ENCODE data around the gene HOXB13.

The HOXB13 gene

DNA sequence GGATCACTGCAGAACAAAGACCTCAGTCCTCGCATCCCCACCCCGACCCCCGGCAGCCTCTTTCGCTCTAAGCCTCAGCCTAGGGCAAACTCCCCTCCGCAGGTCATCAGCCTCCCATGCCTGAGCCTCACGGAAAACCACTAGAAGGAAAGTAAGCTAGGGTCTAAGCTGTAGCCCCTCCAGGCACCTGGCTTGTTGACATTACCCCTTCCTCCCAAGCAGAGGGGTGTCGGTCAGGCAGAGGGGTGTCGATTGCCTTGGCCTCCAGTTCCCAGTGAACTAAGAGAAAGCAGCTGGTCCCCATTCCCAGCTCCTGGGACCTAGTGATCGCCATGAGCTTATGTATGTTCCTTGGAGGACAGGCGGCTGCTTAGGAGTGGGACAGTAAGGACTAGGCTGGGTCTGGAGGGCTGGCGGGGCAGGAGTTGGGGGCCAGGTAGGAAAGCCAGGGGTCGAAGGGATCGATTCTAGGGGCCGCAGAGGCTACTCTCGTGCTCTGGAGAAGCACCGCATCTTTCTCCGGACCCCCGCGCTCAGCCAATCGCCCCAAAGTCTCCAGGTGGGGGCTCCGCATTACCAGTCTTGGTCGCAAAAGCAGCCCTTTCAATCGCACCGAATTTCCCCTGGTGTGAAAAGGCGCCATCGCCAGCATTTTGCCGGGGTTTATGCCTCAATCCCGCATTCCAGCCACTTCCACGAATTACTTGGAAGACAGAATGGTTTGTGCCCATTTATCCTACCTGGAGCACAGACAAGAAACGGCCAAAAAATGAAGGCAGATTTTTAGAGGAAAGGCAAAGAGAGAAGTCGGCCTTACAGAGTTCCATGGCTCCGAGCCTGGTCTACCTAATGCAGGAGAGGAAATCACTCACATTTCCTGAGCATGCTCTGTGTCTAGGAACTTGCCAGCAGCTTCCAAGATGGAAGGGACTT is 21.3 kb upstream of the HOXB13 start:
- no peak overlapping the region for H3K9ac ChIP-seq (ENCODE audit: low read length in 5 of 5)
- H3K36me3 ChIP-seq (ENCODE audit: control insufficient read depth in 5 of 5, insufficient read depth in 5 of 5, low read length in 5 of 5): no peaks in the 10 kb centered on the region
- H3K9me3 ChIP-seq (ENCODE audit: control insufficient read depth in 5 of 5, low read length in 5 of 5): no peaks in the 10 kb centered on the region
- H3K27me3 ChIP-seq (ENCODE audit: control insufficient read depth in 5 of 5, insufficient read depth in 4 of 5, low read length in 5 of 5): peaks cover 60 to 100% (median 90%) of the 10 kb centered on the region in 5 donors
- peaks cover 1 to 24% (median 15%) of the 10 kb centered on the region in 5 donors for H3K4me1 ChIP-seq (ENCODE audit: control insufficient read depth in 5 of 5, insufficient read depth in 5 of 5, low read length in 5 of 5)
- H3K4me3 ChIP-seq (ENCODE audit: low read depth in 1 of 5, low read length in 5 of 5): no peak overlapping the region
- H3K27ac ChIP-seq (ENCODE audit: low read depth, low read length): no peak overlapping the region

DNA sequence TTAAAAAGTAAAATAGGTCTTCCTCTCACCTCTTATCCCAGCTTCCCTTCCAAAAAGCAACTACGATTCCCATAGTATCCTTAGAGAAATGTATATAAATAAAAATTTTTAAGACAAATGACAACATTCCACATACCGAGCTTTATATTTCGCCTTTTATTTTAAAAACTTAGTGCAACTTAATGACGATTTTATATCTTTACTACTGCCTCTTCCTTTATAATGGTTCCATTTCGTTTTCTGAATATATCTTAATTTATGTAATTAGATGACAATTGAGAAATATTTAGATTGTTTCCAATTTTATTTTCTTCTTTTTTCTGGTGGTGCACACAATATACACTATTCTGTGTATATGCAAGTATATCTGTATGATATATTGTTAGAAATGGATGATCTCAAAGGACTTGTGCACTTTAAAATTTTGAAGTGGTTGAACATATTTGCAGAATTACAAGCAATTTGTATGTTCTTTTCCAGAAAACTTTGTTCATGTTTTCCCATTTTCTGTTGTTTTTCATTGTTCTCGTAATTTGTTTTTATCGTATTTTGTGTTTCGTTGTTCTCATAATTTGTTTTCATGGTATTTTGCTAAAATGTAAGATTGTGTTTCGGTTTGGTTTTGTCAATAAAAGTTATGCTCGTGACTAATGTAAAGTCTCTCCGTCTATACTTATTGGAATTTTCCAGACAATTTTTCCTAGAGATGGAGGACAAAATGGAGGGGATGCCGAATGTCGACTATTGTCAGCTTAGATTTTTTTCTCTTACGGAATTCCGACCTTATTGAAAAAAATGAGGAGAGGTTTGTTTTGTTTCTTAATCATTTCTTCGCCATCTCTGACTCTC is 20.4 kb upstream of the HOXB13 start:
- Histone ChIP-seq H3K4me1 (ENCODE audit: control insufficient read depth in 5 of 5, insufficient read depth in 5 of 5, low read length in 5 of 5) (peaks cover 0 to 15% (median 8%) of the 10 kb centered on the region in 5 donors), H3K4me3 (ENCODE audit: low read depth in 1 of 5, low read length in 5 of 5) (no peak overlapping the region), H3K9me3 (ENCODE audit: control insufficient read depth in 5 of 5, low read length in 5 of 5) (no peaks in the 10 kb centered on the region), H3K27ac (ENCODE audit: low read depth, low read length) (no peak overlapping the region), H3K9ac (ENCODE audit: low read length in 5 of 5) (no peak overlapping the region), H3K27me3 (ENCODE audit: control insufficient read depth in 5 of 5, insufficient read depth in 4 of 5, low read length in 5 of 5) (peaks cover 52 to 99% (median 86%) of the 10 kb centered on the region in 5 donors), H3K36me3 (ENCODE audit: control insufficient read depth in 5 of 5, insufficient read depth in 5 of 5, low read length in 5 of 5) (no peaks in the 10 kb centered on the region)

GRCh38 chr17:48747445-48748363 is 19.2 kb upstream of the HOXB13 start:
- H3K27me3 ChIP-seq (ENCODE audit: control insufficient read depth in 5 of 5, insufficient read depth in 4 of 5, low read length in 5 of 5): peaks cover 53 to 99% (median 84%) of the 10 kb centered on the region in 5 donors
- H3K4me1 ChIP-seq (ENCODE audit: control insufficient read depth in 5 of 5, insufficient read depth in 5 of 5, low read length in 5 of 5): peaks cover 0 to 7% (median 0%) of the 10 kb centered on the region in 5 donors
- H3K9me3 ChIP-seq (ENCODE audit: control insufficient read depth in 5 of 5, low read length in 5 of 5): no peaks in the 10 kb centered on the region
- no peak overlapping the region for H3K4me3 ChIP-seq (ENCODE audit: low read depth in 1 of 5, low read length in 5 of 5)
- H3K36me3 ChIP-seq (ENCODE audit: control insufficient read depth in 5 of 5, insufficient read depth in 5 of 5, low read length in 5 of 5): no peaks in the 10 kb centered on the region
- no peak overlapping the region for H3K9ac ChIP-seq (ENCODE audit: low read length in 5 of 5)
- no peak overlapping the region for H3K27ac ChIP-seq (ENCODE audit: low read depth, low read length)

DNA sequence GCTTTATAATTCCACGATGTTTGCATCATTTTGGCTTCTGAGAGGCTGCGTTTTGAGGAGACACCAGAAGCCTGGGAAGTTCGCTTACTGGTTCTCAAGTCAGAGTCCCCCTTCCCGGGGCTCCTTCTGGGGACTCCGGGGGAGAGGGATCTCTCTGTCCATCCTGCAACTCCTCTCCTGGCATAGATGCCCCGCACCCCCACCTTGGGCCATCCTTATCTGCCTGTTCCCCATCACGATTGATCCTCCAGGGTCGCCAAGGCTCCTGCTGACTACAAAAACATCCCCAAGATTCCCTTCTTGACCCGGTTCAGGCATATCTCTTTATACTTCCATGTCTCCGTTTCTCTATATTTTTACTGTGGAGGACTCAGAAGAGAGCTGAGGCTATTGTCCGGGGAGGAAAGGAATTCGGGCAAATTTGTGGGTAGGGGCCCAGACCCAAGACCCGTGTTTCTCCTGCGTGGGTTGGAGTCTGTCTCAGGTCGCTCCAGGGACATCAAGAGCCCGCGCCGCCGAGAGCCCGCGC is 18.4 kb upstream of the HOXB13 start:
- no peaks in the 10 kb centered on the region for H3K36me3 ChIP-seq (ENCODE audit: control insufficient read depth in 5 of 5, insufficient read depth in 5 of 5, low read length in 5 of 5)
- H3K4me1 ChIP-seq (ENCODE audit: control insufficient read depth in 5 of 5, insufficient read depth in 5 of 5, low read length in 5 of 5): peaks cover 0 to 7% (median 0%) of the 10 kb centered on the region in 5 donors
- H3K9ac ChIP-seq (ENCODE audit: low read length in 5 of 5): no peak overlapping the region
- no peaks in the 10 kb centered on the region for H3K9me3 ChIP-seq (ENCODE audit: control insufficient read depth in 5 of 5, low read length in 5 of 5)
- no peak overlapping the region for H3K27ac ChIP-seq (ENCODE audit: low read depth, low read length)
- no peak overlapping the region for H3K4me3 ChIP-seq (ENCODE audit: low read depth in 1 of 5, low read length in 5 of 5)
- H3K27me3 ChIP-seq (ENCODE audit: control insufficient read depth in 5 of 5, insufficient read depth in 4 of 5, low read length in 5 of 5): peaks cover 52 to 99% (median 83%) of the 10 kb centered on the region in 5 donors

DNA sequence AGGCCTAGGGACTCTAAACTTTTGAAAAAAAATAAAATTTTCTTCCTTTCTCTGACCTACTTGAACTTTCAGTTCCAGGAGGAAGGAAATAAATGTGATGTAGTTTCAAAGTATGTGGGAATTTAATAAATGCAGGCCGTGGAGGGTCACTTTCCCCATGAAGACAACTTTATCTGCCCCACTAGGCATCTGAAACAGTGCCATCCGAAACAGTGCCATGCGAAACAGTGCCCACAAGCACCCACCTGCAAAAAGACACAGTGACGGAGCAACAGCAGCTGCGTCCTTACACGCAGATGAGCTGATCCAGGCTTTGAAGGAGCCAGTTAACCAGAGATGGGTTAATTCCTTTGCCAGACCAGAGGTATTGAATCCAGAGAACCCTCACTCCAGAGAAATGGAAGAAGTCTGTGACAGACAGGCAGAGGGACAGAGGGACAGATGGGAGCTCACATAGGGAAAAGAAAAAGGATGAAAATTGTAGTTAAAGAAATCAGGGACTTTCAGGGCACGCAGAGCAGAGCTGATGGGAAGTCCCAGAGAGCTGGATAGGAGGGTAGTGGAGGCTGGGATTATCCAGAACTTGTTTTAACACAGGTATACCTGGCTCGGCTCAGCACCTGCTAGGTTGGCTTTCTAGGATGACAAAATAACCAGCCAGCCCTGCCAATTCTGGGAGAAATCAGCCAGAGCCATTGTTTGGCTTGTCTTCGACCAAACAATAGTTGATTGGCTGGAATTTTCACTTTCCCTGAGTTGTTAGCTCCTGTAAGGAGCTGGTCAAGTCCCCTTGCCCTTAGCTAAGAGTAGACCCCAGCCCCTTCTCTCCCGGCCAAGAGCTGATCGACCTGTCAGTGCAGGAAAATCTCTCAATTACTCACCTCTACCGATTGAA is 17.1 kb upstream of the HOXB13 start:
- Histone ChIP-seq H3K4me1 (ENCODE audit: control insufficient read depth in 5 of 5, insufficient read depth in 5 of 5, low read length in 5 of 5) (peaks cover 0 to 7% (median 0%) of the 10 kb centered on the region in 5 donors), H3K27me3 (ENCODE audit: control insufficient read depth in 5 of 5, insufficient read depth in 4 of 5, low read length in 5 of 5) (peaks cover 43 to 94% (median 73%) of the 10 kb centered on the region in 5 donors), H3K36me3 (ENCODE audit: control insufficient read depth in 5 of 5, insufficient read depth in 5 of 5, low read length in 5 of 5) (no peaks in the 10 kb centered on the region), H3K9me3 (ENCODE audit: control insufficient read depth in 5 of 5, low read length in 5 of 5) (peaks cover 0 to under 1% (median 0%) of the 10 kb centered on the region in 5 donors), H3K4me3 (ENCODE audit: low read depth in 1 of 5, low read length in 5 of 5) (no peak overlapping the region), H3K27ac (ENCODE audit: low read depth, low read length) (no peak overlapping the region), H3K9ac (ENCODE audit: low read length in 5 of 5) (no peak overlapping the region)

- Histone ChIP-seq H3K27me3 (ENCODE audit: control insufficient read depth in 5 of 5, insufficient read depth in 4 of 5, low read length in 5 of 5) (peaks cover 50 to 84% (median 67%) of the 10 kb centered on the region in 5 donors), H3K27ac (ENCODE audit: low read depth, low read length) (no peak overlapping the region), H3K36me3 (ENCODE audit: control insufficient read depth in 5 of 5, insufficient read depth in 5 of 5, low read length in 5 of 5) (no peaks in the 10 kb centered on the region), H3K9me3 (ENCODE audit: control insufficient read depth in 5 of 5, low read length in 5 of 5) (peaks cover 0 to 2% (median 0%) of the 10 kb centered on the region in 5 donors), H3K4me1 (ENCODE audit: control insufficient read depth in 5 of 5, insufficient read depth in 5 of 5, low read length in 5 of 5) (no peaks in the 10 kb centered on the region), H3K4me3 (ENCODE audit: low read depth in 1 of 5, low read length in 5 of 5) (no peak overlapping the region), H3K9ac (ENCODE audit: low read length in 5 of 5) (no peak overlapping the region)
These were observed 12.0 kb upstream of the HOXB13 start for GRCh38 chr17:48740537-48740936.

GRCh38 chr17:48738803-48739526 is 10.4 kb upstream of the HOXB13 start:
- peaks cover 59 to 84% (median 71%) of the 10 kb centered on the region in 5 donors for H3K27me3 ChIP-seq (ENCODE audit: control insufficient read depth in 5 of 5, insufficient read depth in 4 of 5, low read length in 5 of 5)
- H3K4me1 ChIP-seq (ENCODE audit: control insufficient read depth in 5 of 5, insufficient read depth in 5 of 5, low read length in 5 of 5): no peaks in the 10 kb centered on the region
- H3K27ac ChIP-seq (ENCODE audit: low read depth, low read length): no peak overlapping the region
- peaks cover 0 to 2% (median 0%) of the 10 kb centered on the region in 5 donors for H3K9me3 ChIP-seq (ENCODE audit: control insufficient read depth in 5 of 5, low read length in 5 of 5)
- H3K9ac ChIP-seq (ENCODE audit: low read length in 5 of 5): no peak overlapping the region
- no peak overlapping the region for H3K4me3 ChIP-seq (ENCODE audit: low read depth in 1 of 5, low read length in 5 of 5)
- H3K36me3 ChIP-seq (ENCODE audit: control insufficient read depth in 5 of 5, insufficient read depth in 5 of 5, low read length in 5 of 5): no peaks in the 10 kb centered on the region

DNA sequence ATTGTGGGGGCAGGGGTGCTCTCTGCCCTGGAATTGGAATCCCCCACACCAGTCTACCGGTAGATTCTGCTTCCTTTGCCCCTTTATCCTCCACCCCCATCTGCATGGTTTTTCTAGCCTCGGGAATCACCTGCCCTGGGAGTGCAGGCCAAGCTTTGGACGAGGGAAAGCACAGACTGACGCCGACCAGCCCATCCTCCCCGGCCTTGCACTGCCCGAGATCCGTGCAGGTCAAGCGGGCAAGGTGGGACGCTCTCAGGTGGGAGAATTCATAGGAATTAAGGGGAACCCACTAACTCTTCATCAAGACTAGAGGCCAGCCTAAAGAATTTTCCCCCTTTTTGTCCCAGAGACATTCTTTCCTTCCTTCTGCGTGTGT is 9.9 kb upstream of the HOXB13 start:
- H3K27ac ChIP-seq (ENCODE audit: low read depth, low read length): no peak overlapping the region
- H3K9ac ChIP-seq (ENCODE audit: low read length in 5 of 5): no peak overlapping the region
- H3K9me3 ChIP-seq (ENCODE audit: control insufficient read depth in 5 of 5, low read length in 5 of 5): peaks cover 0 to 2% (median 0%) of the 10 kb centered on the region in 5 donors
- H3K27me3 ChIP-seq (ENCODE audit: control insufficient read depth in 5 of 5, insufficient read depth in 4 of 5, low read length in 5 of 5): peaks cover 59 to 83% (median 69%) of the 10 kb centered on the region in 5 donors
- no peaks in the 10 kb centered on the region for H3K36me3 ChIP-seq (ENCODE audit: control insufficient read depth in 5 of 5, insufficient read depth in 5 of 5, low read length in 5 of 5)
- no peak overlapping the region for H3K4me3 ChIP-seq (ENCODE audit: low read depth in 1 of 5, low read length in 5 of 5)
- peaks cover 0 to 2% (median 0%) of the 10 kb centered on the region in 5 donors for H3K4me1 ChIP-seq (ENCODE audit: control insufficient read depth in 5 of 5, insufficient read depth in 5 of 5, low read length in 5 of 5)
